Colonic mucosa (tissue), 4 donors: Measurements from ENCODE around the gene TOMM40. TPM values are rescaled to one million over a fixed set of nuclear protein-coding genes. Genes with fewer than 3 reads are reported as not detected.
A peak's percentile ranks its signal among the peaks of the same experiment; 100 is the strongest.
"Not testable (repeated sequence)": the region's sequence is repeated elsewhere in the genome, so short reads cannot be mapped to it uniquely, and the experiment has no call there.

Experiments used
- DNase-seq: peaks from one replicate; pipeline ENCODE4 v3.0.0-alpha.2; 2020
- H3K27ac ChIP-seq: fragments of 200-600 bp; one replicate; pipeline ENCODE4 v1.8.0; 2021
- H3K27me3 ChIP-seq: fragments of 200-600 bp; one replicate; pipeline ENCODE4 v1.8.0; 2021
- H3K36me3 ChIP-seq: fragments of 200-600 bp; one replicate; pipeline ENCODE4 v1.8.0; 2021
- H3K4me1 ChIP-seq: fragments of 200-600 bp; one replicate; pipeline ENCODE4 v1.8.0; 2021; ENCODE audit warnings: mild to moderate bottlenecking
- H3K4me3 ChIP-seq: fragments of 200-600 bp; one replicate; pipeline ENCODE4 v1.8.0; 2021
- H3K9ac ChIP-seq, 2 donors: one replicate each; pipeline ENCODE4 v1.7.0; 2013; ENCODE audit warnings: control low read depth in 2 of 2, low read depth in 2 of 2, low read length in 2 of 2
- H3K9me3 ChIP-seq: fragments of 200-600 bp; one replicate; pipeline ENCODE4 v1.8.0; 2021
- intact Hi-C: fragments of 100-400 bp; cut with DNase I; formaldehyde crosslinking; loops from one replicate; pipeline ENCODE4 v1.14.1; 2022
- total RNA-seq, 2 donors: library from RNA; stranded (reverse); fragmentation: NEBNext Ultra II Directional in 1 of 2; extraction: Animal tissue kit (Norgen Biotek cat#: 25700) in 1 of 2; gene quantifications; one replicate each; pipeline ENCODE4 v1.2.1, GENCODE V29; 2021
- TF ChIP-seq, protein P1 (sequence below): fragments of 200-600 bp; IDR thresholded peaks from one replicate; pipeline ENCODE4 v1.8.0; 2022; ENCODE audit warnings: antibody characterized with exemption, mild to moderate bottlenecking
- donor health status: healthy.
- donor health status: DM: no; HTN: no; CAD: no.
- donor health status: DM: no; HTN: no; CAD: no.

The TOMM40 gene
- total RNA-seq, 2 donors from 2014 or later, result 60.0 to 167 TPM

DNA sequence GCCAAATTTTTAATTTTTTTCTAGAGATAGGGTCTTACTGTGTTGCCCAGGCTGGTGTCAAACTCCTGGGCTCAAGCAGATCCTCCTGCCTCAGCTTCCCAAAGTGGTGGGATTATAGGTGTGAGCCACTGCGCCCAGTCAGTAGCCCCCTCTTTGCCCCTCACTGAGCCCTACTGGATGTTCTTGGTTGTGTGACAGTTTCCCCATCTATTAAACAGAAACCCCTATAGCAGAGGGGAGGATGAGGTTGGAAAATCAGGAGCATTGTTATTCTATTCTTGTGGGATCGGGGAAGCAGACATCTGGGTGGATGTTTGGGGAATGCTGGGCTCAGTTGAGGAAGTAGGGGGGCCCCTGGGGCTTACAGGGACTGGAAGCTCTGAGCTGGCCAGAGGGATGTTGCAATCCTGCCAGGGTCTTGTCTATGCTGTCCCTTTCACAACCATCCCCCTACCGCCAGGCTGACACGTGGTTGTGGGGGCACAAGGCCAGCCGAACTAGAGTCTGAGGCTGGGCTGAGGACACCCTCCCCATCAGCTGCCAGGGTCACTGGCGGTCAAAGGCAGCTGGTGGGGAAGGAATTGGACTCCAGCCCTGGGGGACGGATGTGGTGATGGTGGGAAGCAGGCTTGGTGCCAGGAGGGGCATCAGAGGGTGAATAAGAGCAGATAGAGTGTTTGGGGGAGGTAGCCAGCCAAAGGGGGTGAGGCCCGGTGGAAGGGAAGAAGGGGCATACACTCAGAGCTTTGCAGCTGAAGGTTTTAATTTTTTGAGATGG, 34.2 kb downstream of the TOMM40 start:
- no peaks in the 10 kb centered on the region for H3K36me3 ChIP-seq
- intact Hi-C loops, result no loop called here
- peak overlapping the region; percentile 13 for H3K27ac ChIP-seq
- H3K9ac ChIP-seq, result no peak overlapping the region
- DNase-seq, result peak; percentile 68
- TF ChIP-seq, protein P1, sequence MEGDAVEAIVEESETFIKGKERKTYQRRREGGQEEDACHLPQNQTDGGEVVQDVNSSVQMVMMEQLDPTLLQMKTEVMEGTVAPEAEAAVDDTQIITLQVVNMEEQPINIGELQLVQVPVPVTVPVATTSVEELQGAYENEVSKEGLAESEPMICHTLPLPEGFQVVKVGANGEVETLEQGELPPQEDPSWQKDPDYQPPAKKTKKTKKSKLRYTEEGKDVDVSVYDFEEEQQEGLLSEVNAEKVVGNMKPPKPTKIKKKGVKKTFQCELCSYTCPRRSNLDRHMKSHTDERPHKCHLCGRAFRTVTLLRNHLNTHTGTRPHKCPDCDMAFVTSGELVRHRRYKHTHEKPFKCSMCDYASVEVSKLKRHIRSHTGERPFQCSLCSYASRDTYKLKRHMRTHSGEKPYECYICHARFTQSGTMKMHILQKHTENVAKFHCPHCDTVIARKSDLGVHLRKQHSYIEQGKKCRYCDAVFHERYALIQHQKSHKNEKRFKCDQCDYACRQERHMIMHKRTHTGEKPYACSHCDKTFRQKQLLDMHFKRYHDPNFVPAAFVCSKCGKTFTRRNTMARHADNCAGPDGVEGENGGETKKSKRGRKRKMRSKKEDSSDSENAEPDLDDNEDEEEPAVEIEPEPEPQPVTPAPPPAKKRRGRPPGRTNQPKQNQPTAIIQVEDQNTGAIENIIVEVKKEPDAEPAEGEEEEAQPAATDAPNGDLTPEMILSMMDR, result no peak
- no peaks in the 10 kb centered on the region for H3K4me1 ChIP-seq
- H3K9me3 ChIP-seq, result no peaks in the 10 kb centered on the region
- H3K4me3 ChIP-seq, result no peak overlapping the region
- no peaks in the 10 kb centered on the region for H3K27me3 ChIP-seq

DNA sequence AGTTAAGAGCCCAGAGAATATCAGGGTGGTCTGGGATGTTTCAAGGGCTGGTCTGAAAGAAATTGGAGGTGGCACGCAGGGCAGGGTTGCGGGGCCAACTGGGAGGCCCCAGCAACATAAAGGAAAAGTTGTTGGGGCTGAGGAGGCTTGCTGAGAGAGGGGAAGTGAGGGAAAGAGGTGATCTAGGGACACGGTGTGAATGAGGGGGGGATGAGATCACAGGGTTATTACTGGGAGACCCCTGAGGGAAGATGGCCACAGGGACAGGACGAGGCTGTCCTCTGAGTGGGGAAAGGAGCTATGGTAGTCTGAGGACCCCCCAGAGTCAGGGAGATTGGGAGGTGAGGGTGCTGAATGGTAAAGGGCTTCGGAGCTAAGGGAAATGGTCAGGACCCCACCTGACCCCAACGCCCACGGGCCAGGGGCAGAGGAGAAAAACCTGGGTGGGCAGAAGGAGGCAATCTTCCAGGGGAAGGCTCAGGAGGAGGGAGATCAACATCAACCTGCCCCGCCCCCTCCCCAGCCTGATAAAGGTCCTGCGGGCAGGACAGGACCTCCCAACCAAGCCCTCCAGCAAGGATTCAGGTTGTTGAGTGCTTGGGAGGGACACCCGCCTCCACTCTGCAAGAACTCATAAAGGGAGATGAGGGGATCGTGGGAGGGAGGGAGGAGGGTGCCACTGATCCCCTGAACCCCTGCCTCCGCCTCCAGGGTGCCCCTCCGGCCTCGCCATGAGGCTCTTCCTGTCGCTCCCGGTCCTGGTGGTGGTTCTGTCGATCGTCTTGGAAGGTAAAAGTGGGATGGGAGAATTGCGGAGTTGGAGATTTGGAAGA, 35.4 kb downstream of the TOMM40 start:
- H3K27ac ChIP-seq, H3K27me3 ChIP-seq, DNase-seq, intact Hi-C loops, H3K9ac ChIP-seq, H3K4me1 ChIP-seq, H3K36me3 ChIP-seq, H3K4me3 ChIP-seq, H3K9me3 ChIP-seq: not testable (repeated sequence)

DNA sequence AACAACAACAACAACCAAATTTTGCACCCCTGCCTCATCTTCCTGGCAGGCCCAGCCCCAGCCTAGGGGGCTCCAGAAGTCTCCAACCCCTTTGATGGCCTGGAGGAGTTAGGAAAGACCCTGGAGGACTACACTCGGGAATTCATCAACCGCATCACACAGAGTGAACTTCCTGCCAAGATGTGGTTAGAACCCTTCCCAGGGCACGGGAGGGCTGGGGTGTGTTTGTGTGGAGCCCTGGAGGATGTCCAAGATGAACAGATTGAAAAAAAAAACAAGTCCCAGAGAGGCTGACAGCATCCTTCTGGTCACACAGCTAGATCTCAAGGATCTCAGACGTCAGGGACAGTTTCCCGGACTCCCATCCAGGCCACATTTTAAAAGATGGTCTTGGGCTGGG, 36.7 kb downstream of the TOMM40 start:
- Histone ChIP-seq H3K9ac (no peak overlapping the region), H3K4me1 (no peaks in the 10 kb centered on the region), H3K36me3 (no peaks in the 10 kb centered on the region), H3K27ac (no peak overlapping the region), H3K9me3 (no peaks in the 10 kb centered on the region), H3K27me3 (no peaks in the 10 kb centered on the region), H3K4me3 (no peak overlapping the region)
- DNase-seq, result no peak
- TF ChIP-seq, protein P1, result no peak
- intact Hi-C loops, result no loop called here

DNA sequence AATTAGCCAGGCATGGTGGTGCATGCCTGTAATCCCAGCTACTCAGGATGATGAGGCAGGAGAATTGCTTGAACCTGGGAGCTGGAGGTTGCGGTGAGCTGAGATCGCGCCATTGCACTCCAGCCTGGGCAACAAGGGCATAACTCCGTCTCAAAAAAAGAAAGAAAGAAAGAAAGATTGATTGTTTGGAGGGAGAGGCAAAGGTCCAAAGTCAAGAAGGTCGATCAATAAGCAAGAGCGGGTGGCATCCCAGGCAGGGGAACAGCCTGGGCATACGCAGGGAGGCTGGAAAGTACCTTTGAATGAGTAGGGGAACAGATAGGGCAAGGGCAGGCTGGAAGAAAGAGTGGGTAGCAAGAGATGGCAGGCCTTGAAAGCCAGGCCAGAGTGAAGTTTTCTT, 39.0 kb downstream of the TOMM40 start:
- H3K27me3 ChIP-seq, result no peaks in the 10 kb centered on the region
- intact Hi-C loops, result no loop called here
- DNase-seq, result no peak
- no peaks in the 10 kb centered on the region for H3K9me3 ChIP-seq
- H3K9ac ChIP-seq, result no peak overlapping the region
- no peak overlapping the region for H3K27ac ChIP-seq
- H3K4me3 ChIP-seq, result no peak overlapping the region
- H3K4me1 ChIP-seq, result no peaks in the 10 kb centered on the region
- no peaks in the 10 kb centered on the region for H3K36me3 ChIP-seq
- TF ChIP-seq, protein P1, result no peak

DNA sequence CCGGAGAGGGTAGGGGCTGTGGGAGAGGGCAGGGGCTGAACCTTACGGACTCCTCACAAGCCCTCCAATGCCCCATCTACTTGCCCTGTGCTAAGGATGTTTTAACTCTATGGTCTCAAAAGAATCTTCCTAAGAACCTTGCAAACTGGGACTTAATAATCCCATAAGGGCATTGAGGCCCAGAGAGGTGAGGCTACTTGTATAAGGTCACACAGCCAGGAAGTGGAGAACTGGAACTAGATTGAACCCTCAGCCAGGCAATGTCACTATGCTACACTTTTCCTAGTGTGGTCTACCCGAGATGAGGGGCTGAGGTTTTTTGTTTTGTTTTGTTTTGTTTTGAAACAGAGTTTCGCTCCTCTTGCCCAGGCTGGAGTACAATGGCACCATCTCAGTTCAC, 40.5 kb downstream of the TOMM40 start:
- no peak for DNase-seq
- H3K27me3 ChIP-seq, result no peaks in the 10 kb centered on the region
- TF ChIP-seq, protein P1, result no peak
- H3K36me3 ChIP-seq, result no peaks in the 10 kb centered on the region
- no peaks in the 10 kb centered on the region for H3K9me3 ChIP-seq
- intact Hi-C loops, result no loop called here
- no peaks in the 10 kb centered on the region for H3K4me1 ChIP-seq
- no peak overlapping the region for H3K4me3 ChIP-seq
- H3K9ac ChIP-seq, result no peak overlapping the region
- no peak overlapping the region for H3K27ac ChIP-seq

DNA sequence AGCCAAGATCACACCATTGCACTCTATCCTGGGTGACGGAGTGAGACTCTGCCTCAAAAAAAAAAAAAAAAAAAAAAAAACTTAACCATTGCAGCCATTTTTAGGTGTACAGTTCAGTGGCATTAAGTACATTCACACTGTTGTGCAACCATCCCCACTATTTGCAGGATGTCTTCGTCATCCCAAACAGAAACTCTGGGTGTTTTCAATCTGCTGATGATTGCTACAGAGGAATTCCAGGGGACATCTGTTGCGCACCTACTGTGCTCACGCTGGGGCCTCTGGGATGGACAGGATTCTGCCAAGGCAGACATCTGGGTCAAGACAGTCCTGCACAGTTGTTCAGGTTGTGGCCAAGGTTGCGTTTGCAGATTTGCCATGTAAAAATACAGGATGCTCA, 48.6 kb downstream of the TOMM40 start:
- TF ChIP-seq, protein P1, result no peak

More for the DNA sequence above, 48.6 kb downstream of the TOMM40 start:
- Histone ChIP-seq H3K9me3 (no peaks in the 10 kb centered on the region), H3K4me3 (no peak overlapping the region), H3K4me1 (no peaks in the 10 kb centered on the region), H3K27ac (no peak overlapping the region), H3K9ac (no peak overlapping the region), H3K27me3 (no peaks in the 10 kb centered on the region), H3K36me3 (no peaks in the 10 kb centered on the region)
- DNase-seq, result no peak
- intact Hi-C loops, result no loop called here
